DOHH2 (cell line): ENCODE data around the gene MTHFD1.

ENCODE experiments used
- H3F3A ChIP-seq: fragments of 200-600 bp; sonication (generic), shearing (Covaris generic); 2 replicates; pipeline ENCODE4 v1.6.0; 2016; ENCODE audit warnings: antibody characterized with exemption, mild to moderate bottlenecking; ENCODE audit not compliant: control insufficient read depth, insufficient read depth
- H3K27ac ChIP-seq: fragments of 200-600 bp; sonication (generic); 2 replicates; pipeline ENCODE4 v1.5.1; 2014; ENCODE audit warnings: low read depth, mild to moderate bottlenecking, low read length, moderate library complexity
- H3K27me3 ChIP-seq: fragments of 200-600 bp; sonication (generic); 2 replicates; pipeline ENCODE4 v1.6.1; 2014; ENCODE audit warnings: mild to moderate bottlenecking, low read length, mixed read lengths; ENCODE audit not compliant: control insufficient read depth
- H3K36me3 ChIP-seq: fragments of 200-600 bp; sonication (generic); 2 replicates; pipeline ENCODE4 v1.6.1; 2014; ENCODE audit warnings: mild to moderate bottlenecking, low read length, moderate library complexity, mixed read lengths; ENCODE audit not compliant: control insufficient read depth
- H3K4me1 ChIP-seq: fragments of 200-600 bp; sonication (generic); 2 replicates; pipeline ENCODE4 v1.6.1; 2014; ENCODE audit warnings: mild to moderate bottlenecking, low read length, mixed read lengths; ENCODE audit not compliant: control insufficient read depth
- H3K4me2 ChIP-seq: fragments of 200-600 bp; sonication (generic); 2 replicates; pipeline ENCODE4 v1.6.0; 2014; ENCODE audit warnings: mild to moderate bottlenecking, low read length, moderate library complexity
- H3K4me3 ChIP-seq: fragments of 200-600 bp; sonication (generic); 2 replicates; pipeline ENCODE4 v1.5.1; 2014; ENCODE audit warnings: mild to moderate bottlenecking, low read length, mixed read lengths
- H3K79me2 ChIP-seq: fragments of 200-600 bp; sonication (generic); 2 replicates; pipeline ENCODE4 v1.6.1; 2014; ENCODE audit warnings: mild to moderate bottlenecking, low read length, mixed read lengths; ENCODE audit not compliant: control insufficient read depth
- H3K9me2 ChIP-seq: fragments of 200-600 bp; sonication (generic); replicated peaks from 2 replicates; pipeline ENCODE4 v1.6.1; 2014; ENCODE audit warnings: mild to moderate bottlenecking, low read length, mixed read lengths; ENCODE audit not compliant: control insufficient read depth
- H3K9me3 ChIP-seq: fragments of 200-600 bp; sonication (generic); 2 replicates; pipeline ENCODE4 v1.6.1; 2014; ENCODE audit warnings: antibody characterized with exemption, low read length, mixed read lengths; ENCODE audit not compliant: control insufficient read depth, insufficient read depth
- H4K20me1 ChIP-seq: fragments of 200-600 bp; sonication (generic); 2 replicates; pipeline ENCODE4 v1.6.0; 2014; ENCODE audit warnings: low read depth, mild to moderate bottlenecking, antibody characterized with exemption, low read length, moderate library complexity; ENCODE audit not compliant: control insufficient read depth, insufficient read depth
- EZH2phosphoT487 ChIP-seq: fragments of 200-600 bp; sonication (generic); IDR thresholded peaks from 2 replicates; pipeline ENCODE4 v1.6.1; 2017; ENCODE audit warnings: borderline replicate concordance, mild to moderate bottlenecking, antibody characterized with exemption, low read length, moderate library complexity, mixed read lengths
- TF ChIP-seq, protein P1 (sequence below): fragments of 200-600 bp; sonication (generic); IDR thresholded peaks from one replicate; pipeline ENCODE4 v1.5.1; 2014; ENCODE audit warnings: antibody characterized with exemption, mild to moderate bottlenecking, low read depth, low read length; ENCODE audit not compliant: poor library complexity, severe bottlenecking

Gene MTHFD1

DNA sequence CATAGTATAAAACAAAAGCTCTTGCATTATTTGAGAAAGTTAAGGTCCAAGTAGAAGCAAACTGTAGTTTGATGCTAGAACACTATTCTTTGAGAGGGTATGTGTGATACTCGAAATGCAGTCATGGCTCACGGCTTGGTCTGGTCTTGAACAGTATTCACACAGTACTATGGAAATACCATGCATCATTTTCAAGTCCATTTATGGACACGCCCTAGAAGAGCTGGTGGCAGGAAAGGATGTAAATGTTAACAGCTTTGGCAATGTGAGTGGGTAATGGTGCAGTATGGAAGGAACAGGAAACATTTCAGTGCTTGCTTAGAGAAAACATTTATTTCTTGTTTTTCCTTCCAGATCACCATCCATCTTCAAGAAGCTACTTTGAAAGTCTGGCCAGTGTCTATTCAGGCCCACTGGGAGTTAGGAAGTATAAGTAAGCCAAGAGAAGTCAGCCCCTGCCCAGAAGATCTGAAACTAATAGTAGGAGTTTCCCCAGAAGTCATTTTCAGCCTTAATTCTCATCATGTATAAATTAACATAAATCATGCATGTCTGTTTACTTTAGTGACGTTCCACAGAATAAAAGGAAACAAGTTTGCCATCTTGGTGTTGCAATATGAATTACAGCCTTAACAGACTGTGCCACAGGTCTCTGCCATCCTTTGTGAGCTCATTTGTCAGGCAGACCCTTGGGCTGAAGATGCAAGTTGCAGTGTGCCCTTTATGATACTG, 71.4 kb downstream of the MTHFD1 start:
- Histone ChIP-seq H3K79me2 (no peaks in the 10 kb centered on the region), H3K36me3 (peaks cover 65% of the 10 kb centered on the region), H3F3A (peaks cover 16% of the 10 kb centered on the region; the same call in 1 of the 2 replicates), H4K20me1 (no peaks in the 10 kb centered on the region), H3K27me3 (no peaks in the 10 kb centered on the region), H3K4me2 (no peak overlapping the region), H3K4me1 (peaks cover 27% of the 10 kb centered on the region), H3K27ac (no peak overlapping the region), H3K9me2 (no peaks in the 10 kb centered on the region), H3K4me3 (no peak overlapping the region), H3K9me3 (no peaks in the 10 kb centered on the region)
- TF ChIP-seq EZH2phosphoT487, result no peak
- TF ChIP-seq, protein P1, sequence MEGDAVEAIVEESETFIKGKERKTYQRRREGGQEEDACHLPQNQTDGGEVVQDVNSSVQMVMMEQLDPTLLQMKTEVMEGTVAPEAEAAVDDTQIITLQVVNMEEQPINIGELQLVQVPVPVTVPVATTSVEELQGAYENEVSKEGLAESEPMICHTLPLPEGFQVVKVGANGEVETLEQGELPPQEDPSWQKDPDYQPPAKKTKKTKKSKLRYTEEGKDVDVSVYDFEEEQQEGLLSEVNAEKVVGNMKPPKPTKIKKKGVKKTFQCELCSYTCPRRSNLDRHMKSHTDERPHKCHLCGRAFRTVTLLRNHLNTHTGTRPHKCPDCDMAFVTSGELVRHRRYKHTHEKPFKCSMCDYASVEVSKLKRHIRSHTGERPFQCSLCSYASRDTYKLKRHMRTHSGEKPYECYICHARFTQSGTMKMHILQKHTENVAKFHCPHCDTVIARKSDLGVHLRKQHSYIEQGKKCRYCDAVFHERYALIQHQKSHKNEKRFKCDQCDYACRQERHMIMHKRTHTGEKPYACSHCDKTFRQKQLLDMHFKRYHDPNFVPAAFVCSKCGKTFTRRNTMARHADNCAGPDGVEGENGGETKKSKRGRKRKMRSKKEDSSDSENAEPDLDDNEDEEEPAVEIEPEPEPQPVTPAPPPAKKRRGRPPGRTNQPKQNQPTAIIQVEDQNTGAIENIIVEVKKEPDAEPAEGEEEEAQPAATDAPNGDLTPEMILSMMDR, result no peak

DNA sequence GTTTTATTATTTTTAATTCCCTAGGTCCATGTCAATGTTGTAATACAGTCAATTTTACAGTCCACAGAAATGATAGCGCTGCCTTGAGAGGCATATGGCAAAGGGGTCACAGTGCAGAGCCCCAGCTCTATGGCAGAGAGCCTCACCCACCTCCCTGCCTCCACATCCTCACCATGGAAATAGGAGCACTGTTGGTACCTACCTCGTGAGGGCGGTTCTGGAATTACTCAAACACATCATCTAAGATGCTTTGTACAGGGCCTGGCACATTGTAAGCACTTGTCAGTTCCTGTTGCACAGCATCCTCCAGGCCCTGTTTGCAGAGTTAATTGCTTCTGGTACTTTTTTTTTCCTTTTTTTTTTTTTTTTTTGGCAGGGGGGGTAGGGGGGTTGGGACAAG, 73.1 kb downstream of the MTHFD1 start:
- H3K4me2 ChIP-seq, result no peak overlapping the region
- no peak overlapping the region for H3K4me3 ChIP-seq
- no peak for TF ChIP-seq EZH2phosphoT487
- TF ChIP-seq, protein P1, result no peak
- H3F3A ChIP-seq, result peaks cover 22% of the 10 kb centered on the region
- no peaks in the 10 kb centered on the region; the same call in 1 of the 2 replicates for H4K20me1 ChIP-seq
- H3K9me3 ChIP-seq, result no peaks in the 10 kb centered on the region
- H3K9me2 ChIP-seq, result no peaks in the 10 kb centered on the region
- peaks cover 41% of the 10 kb centered on the region for H3K4me1 ChIP-seq
- peaks cover 49% of the 10 kb centered on the region for H3K36me3 ChIP-seq
- H3K79me2 ChIP-seq, result no peaks in the 10 kb centered on the region
- peaks cover 9% of the 10 kb centered on the region for H3K27me3 ChIP-seq
- H3K27ac ChIP-seq, result no peak overlapping the region

DNA sequence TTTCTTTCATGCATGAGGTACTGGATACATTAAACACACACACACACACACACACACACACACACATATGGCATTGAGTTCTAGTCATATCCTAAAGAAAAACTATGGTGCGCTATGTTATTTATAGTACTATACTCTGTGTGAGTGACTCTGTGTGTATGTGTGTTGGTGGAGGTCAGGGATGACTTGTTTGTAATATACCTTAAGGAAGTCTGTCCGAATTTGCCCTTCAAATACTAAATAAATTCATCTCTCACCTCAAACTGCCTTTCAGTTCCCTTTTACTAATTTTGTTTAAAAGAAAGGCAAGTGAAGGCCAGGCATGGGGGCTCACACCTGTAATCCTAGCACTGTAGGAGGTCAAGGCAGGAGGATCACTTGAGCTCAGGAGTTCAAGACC, 75.0 kb downstream of the MTHFD1 start:
- H3K79me2 ChIP-seq, result no peaks in the 10 kb centered on the region
- no peak for TF ChIP-seq EZH2phosphoT487
- TF ChIP-seq, protein P1, result no peak
- no peaks in the 10 kb centered on the region for H3K9me3 ChIP-seq
- peaks cover 30% of the 10 kb centered on the region for H3F3A ChIP-seq
- H3K27ac ChIP-seq, result no peak overlapping the region
- peak overlapping the region; percentile 76 for H3K4me2 ChIP-seq
- peaks cover 33% of the 10 kb centered on the region for H3K36me3 ChIP-seq
- peaks cover 18% of the 10 kb centered on the region for H3K27me3 ChIP-seq
- no peak overlapping the region for H3K4me3 ChIP-seq
- peaks cover 4% of the 10 kb centered on the region; the same call in 1 of the 2 replicates for H4K20me1 ChIP-seq
- peaks cover 46% of the 10 kb centered on the region for H3K4me1 ChIP-seq
- no peaks in the 10 kb centered on the region for H3K9me2 ChIP-seq
